ENCODE results near the gene IGFBP4. TPM values are rescaled to one million over a fixed set of nuclear protein-coding genes. Genes with fewer than 3 reads are reported as not detected.

IGFBP4 gene
- total RNA-seq, 1 experiment from 2014 or later, result 25.0 TPM

DNA sequence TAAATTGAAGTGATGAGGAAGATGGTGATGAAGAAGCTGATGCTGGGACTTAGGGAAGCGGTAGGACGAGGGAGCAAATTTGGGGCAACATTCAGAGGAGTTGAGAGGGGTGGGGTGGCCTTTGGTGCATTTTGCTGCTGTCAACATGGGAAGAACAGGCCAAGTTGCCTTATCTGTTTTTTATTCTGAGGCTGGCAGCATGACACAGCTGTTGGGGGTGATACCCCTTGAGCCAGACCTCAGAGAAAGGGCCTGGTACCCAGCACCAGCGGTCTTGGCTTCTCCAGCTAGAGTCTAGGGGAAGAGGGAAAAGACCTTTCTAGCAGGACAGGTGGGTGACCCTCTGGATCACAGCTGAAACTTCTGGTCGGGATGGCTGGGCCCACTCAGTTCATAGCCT lies 4.6 kb downstream of the IGFBP4 start:
- DNase-seq (ENCODE audit: low read depth, low spot score), result no peak
- in situ Hi-C loops (cut with HindIII; ENCODE audit: low pct_unique_long_range_greater_than_20kb, low sequenced_read_pairs), result no loop called here

DNA sequence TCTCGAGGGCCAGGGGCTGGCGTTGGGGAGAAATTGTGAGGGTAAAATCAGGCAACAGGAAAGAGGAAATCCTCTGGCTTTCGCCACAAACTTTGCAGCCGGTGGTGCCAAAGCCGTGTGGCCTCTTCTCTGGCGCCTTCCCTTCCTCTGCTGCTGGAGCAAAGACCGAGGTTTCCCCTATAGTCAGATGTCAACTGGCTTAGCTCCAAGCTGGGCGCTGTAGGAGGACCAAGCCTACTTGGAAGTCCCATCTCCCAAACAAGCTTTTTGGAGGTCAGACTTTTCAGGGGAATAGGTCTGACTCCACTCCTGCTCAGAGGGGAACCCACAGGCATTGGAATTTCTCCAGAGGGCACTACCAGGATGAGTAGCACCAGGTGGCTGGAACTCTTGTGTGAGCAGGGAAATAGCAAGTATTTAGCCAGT lies 5.0 kb downstream of the IGFBP4 start:
- in situ Hi-C loops (cut with HindIII; ENCODE audit: low pct_unique_long_range_greater_than_20kb, low sequenced_read_pairs), result no loop called here
- DNase-seq (ENCODE audit: low read depth, low spot score), result no peak

DNA sequence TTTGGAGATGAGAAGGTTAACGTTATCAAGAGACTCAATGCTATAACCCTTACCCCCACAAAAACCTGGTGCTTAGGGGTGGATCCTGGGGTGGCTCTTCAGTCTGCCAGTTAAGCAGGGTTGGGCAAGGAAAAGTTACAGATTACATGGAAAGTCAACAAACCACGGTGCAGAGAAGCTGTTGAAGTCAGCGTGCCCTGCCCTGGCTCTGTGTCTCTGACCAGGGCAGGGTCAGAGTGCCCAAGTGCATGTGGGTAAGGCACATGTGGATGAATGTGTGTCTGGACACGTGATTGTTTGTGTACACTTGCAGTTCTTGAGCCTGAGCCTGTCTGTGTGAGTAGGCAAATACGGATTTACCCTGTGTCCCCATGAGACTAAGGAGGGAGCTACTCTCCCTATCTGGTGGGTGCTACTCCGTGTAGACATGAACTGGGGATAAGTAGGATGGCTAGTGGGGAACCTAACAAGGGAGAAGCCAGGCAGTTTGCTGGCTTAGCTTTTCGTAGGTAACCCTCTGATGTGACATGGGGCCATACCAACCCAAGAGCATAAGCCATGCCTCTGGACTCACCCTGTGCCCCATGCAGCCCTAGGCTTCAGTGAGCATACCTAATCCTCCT lies 5.5 kb downstream of the IGFBP4 start:
- in situ Hi-C loops (cut with HindIII; ENCODE audit: low pct_unique_long_range_greater_than_20kb, low sequenced_read_pairs), result no loop called here
- DNase-seq (ENCODE audit: low read depth, low spot score), result no peak

DNA sequence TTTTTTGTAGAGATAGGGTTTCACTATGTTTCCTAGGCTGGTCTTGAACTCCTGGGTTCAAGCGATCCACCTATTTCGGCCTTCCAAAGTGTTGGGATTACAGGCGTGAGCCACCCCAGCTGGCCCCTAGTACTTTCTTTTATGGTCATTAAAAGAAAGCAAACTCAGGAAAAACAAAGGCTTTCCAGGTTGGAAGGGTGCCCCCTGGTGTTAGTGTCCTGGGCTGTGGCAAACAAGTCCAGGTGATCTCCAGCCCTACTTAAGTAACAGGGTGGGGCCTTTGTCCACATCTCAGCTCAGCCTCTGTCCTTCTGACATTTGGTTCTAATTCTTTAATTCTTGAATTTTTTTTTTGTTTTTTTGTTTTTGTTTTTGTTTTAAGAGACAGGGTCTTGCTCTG lies 6.9 kb downstream of the IGFBP4 start:
- peak; percentile 59 for DNase-seq (ENCODE audit: low read depth, low spot score)
- in situ Hi-C loops (cut with HindIII; ENCODE audit: low pct_unique_long_range_greater_than_20kb, low sequenced_read_pairs), result no loop called here

DNA sequence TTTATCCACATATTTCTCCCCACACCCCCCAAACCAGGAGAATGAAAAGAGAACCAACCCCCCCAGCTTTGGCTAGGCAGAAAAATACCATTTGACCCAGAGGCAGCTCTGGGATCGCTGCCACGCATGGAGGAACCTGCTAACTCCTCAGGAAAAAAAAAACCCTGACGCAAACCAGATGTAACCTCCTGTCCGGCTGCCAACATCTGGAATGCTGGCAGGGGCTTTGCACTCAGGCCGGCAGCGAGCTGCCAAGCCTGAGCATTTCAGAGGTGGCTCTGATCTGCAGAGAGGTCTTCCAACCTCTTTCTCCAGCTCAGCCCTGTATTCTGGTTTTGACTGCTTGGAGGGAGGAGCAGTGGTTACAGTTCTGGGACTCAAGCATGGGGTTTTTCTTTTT lies 8.2 kb downstream of the IGFBP4 start:
- DNase-seq (ENCODE audit: low read depth, low spot score), result no peak
- in situ Hi-C loops (cut with HindIII; ENCODE audit: low pct_unique_long_range_greater_than_20kb, low sequenced_read_pairs), result no loop called here

DNA sequence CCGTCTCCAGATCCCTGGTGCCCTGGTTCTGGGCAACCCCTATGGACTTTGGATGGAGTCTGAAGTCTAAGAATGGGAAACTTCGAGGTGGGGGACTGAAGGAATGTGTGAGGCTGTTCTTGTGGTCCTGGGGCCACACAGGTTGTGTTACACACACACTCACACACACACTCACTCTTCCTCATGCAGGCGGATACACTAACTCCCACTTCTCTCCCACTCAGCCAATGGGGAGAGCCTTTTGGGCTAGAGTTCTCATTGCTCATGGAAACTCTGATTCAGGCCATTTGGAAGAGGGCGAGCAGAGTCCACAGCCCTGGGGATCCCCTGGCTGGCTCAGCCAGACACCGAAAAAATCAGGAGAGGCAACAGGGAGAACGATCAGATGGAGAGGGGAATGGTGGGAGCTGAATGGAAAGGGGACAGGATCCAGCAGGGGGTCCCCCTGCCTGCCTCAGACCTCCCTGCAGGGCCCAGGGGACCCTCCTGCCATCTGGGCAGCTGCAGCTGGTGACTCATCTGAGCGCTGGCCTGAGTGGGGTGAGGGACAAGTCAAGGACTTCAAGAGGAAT lies 9.1 kb downstream of the IGFBP4 start:
- DNase-seq (ENCODE audit: low read depth, low spot score), result no peak
- in situ Hi-C loops (cut with HindIII; ENCODE audit: low pct_unique_long_range_greater_than_20kb, low sequenced_read_pairs), result no loop called here

DNA sequence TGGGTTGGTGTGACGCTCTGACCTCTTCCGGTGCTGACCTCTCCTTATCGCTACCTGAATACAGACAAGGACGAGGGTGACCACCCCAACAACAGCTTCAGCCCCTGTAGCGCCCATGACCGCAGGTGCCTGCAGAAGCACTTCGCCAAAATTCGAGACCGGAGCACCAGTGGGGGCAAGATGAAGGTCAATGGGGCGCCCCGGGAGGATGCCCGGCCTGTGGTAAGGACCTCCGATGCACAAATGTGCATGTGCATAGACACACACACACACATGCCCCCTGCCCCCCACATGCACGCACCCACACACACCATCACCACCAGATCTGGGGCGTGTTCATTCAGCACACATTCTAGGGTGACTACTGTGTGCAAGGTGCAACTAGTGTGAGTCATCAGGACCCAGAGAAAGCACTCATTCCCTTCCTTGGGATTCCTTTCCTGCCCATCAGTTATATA lies 9.7 kb downstream of the IGFBP4 start:
- no peak for DNase-seq (ENCODE audit: low read depth, low spot score)
- in situ Hi-C loops (cut with HindIII; ENCODE audit: low pct_unique_long_range_greater_than_20kb, low sequenced_read_pairs), result no loop called here

DNA sequence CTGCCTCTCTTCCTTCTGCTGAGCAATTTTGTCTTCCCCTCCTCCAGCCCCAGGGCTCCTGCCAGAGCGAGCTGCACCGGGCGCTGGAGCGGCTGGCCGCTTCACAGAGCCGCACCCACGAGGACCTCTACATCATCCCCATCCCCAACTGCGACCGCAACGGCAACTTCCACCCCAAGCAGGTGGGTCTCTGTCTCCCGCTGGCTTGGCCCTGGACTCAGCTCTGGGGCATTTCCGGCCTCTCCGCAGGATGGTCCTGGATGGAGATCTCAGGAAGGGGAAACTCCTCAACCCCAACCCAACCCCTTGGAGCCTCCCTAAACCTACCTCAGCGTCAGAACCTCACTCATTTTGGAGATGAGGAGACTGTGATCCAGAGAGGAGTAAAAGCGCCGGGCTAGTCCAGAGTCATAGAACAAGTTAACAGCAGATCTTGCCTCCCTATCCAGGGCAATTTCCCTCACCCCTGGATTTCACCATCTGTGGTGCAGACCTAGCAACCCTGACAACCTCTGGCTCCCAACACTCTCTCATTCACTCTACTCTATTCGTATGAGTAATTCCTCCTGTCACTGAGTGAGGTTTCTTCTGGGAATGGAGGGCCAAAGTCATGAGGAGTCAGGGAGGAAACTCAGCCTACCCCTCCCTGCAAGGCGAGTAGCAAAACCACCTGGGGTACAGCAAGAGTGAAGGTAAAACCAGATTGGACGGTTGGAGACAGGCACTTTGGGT lies 10.8 kb downstream of the IGFBP4 start:
- in situ Hi-C loops (cut with HindIII; ENCODE audit: low pct_unique_long_range_greater_than_20kb, low sequenced_read_pairs), result no loop called here
- DNase-seq (ENCODE audit: low read depth, low spot score), result no peak

DNA sequence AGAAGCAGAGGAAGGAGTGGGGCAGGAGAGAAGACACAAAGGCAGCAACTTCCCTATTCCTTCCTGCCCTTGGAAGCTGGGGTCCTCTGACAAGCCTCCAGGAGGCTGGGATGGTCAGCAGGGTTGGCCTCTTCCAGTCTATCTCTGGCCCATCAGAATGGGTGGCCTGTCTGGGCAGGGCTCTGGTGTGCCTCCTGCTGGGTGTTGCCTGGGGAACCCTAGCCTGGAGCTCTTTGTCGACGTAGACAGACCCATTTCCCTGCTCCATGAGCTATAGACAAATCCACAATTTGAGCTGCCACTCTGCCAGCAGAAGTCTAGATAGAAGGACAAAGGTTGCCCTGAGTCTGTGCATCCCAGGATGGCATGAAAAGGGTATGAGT lies 11.4 kb downstream of the IGFBP4 start:
- DNase-seq (ENCODE audit: low read depth, low spot score), result peak; percentile 48
- in situ Hi-C loops (cut with HindIII; ENCODE audit: low pct_unique_long_range_greater_than_20kb, low sequenced_read_pairs), result no loop called here

DNA sequence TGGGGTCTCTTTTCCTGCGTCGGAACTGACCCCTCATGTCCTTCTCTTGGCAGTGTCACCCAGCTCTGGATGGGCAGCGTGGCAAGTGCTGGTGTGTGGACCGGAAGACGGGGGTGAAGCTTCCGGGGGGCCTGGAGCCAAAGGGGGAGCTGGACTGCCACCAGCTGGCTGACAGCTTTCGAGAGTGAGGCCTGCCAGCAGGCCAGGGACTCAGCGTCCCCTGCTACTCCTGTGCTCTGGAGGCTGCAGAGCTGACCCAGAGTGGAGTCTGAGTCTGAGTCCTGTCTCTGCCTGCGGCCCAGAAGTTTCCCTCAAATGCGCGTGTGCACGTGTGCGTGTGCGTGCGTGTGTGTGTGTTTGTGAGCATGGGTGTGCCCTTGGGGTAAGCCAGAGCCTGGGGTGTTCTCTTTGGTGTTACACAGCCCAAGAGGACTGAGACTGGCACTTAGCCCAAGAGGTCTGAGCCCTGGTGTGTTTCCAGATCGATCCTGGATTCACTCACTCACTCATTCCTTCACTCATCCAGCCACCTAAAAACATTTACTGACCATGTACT lies 13.2 kb downstream of the IGFBP4 start:
- DNase-seq (ENCODE audit: low read depth, low spot score), result no peak
- in situ Hi-C loops (cut with HindIII; ENCODE audit: low pct_unique_long_range_greater_than_20kb, low sequenced_read_pairs), result no loop called here

DNA sequence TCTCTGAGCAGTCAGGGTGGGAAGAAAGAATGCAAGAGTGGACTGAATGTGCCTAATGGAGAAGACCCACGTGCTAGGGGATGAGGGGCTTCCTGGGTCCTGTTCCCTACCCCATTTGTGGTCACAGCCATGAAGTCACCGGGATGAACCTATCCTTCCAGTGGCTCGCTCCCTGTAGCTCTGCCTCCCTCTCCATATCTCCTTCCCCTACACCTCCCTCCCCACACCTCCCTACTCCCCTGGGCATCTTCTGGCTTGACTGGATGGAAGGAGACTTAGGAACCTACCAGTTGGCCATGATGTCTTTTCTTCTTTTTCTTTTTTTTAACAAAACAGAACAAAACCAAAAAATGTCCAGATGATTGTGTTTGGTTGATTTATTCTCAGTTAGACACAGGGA lies 14.1 kb downstream of the IGFBP4 start:
- in situ Hi-C loops (cut with HindIII; ENCODE audit: low pct_unique_long_range_greater_than_20kb, low sequenced_read_pairs), result no loop called here
- DNase-seq (ENCODE audit: low read depth, low spot score), result no peak

DNA sequence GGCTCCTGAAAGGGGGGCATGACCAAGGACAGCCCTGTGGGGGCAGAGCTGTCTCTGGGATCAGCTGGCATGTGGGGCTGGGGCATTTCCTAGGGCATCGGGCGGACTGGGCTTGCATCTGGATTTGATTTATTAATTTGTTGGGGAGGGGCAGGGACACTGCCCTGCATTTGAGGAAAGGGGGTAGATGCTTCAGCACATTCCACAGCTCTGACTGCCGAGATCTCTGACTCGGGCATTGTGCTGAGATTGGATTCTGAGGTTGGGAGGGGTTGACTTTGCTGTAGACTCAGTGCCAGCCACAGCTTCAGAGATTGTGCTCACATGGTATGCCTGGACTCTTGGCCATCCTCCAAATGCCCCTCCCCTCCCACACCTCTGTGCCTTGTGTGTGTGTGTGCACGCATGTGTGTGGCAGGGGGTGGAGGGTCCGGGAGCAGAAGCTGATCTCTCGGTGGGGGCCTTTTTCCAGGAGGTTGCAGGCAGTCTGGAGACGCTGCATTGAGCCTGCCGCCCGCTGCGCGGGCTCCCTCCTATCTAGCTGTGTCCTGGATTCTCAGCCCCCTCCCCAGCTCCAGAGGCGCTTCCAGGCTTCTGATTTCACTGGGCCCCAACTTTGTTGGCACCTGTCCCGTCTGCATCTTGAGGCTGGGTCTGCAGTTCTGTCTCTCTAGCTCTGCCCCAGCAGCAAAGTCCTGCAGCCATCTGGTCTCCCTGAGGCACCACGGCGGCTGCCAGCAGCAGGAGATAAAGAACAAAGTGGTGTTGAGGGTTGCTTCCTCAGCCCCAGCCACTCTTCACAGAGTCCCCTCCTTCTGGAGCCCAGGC lies 14.9 kb downstream of the IGFBP4 start:
- in situ Hi-C loops (cut with HindIII; ENCODE audit: low pct_unique_long_range_greater_than_20kb, low sequenced_read_pairs), result no loop called here
- DNase-seq (ENCODE audit: low read depth, low spot score), result no peak

DNA sequence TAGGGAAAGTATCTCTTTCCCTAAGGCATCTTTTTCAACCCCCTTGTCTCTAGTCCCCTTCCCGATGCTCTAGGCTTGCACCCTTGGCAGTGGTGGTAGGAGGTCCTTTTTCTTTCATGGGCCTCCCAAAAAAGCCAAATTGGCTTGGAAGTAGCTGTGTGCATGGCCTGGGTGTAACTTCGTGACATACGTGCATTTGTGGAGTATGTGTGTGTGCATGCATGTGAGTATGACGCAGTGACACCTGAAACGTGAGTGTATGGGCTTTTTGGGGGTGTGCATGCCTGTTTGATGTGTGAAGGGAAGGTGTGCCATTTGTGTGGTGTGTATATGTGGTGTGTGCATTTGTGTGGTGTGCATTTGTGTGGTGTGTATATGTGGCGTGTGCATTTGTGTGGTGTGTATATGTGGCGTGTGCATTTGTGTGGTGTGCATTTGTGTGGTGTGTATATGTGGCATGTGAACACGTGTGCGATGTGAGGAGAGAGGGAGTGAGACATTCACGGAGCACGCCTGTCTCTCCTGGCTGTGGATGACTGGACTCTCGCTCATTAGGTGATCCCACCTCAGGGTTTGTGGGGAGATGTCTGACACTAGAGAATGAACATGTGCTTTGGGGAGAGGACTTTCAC lies 15.7 kb downstream of the IGFBP4 start:
- in situ Hi-C loops (cut with HindIII; ENCODE audit: low pct_unique_long_range_greater_than_20kb, low sequenced_read_pairs), result no loop called here

DNA sequence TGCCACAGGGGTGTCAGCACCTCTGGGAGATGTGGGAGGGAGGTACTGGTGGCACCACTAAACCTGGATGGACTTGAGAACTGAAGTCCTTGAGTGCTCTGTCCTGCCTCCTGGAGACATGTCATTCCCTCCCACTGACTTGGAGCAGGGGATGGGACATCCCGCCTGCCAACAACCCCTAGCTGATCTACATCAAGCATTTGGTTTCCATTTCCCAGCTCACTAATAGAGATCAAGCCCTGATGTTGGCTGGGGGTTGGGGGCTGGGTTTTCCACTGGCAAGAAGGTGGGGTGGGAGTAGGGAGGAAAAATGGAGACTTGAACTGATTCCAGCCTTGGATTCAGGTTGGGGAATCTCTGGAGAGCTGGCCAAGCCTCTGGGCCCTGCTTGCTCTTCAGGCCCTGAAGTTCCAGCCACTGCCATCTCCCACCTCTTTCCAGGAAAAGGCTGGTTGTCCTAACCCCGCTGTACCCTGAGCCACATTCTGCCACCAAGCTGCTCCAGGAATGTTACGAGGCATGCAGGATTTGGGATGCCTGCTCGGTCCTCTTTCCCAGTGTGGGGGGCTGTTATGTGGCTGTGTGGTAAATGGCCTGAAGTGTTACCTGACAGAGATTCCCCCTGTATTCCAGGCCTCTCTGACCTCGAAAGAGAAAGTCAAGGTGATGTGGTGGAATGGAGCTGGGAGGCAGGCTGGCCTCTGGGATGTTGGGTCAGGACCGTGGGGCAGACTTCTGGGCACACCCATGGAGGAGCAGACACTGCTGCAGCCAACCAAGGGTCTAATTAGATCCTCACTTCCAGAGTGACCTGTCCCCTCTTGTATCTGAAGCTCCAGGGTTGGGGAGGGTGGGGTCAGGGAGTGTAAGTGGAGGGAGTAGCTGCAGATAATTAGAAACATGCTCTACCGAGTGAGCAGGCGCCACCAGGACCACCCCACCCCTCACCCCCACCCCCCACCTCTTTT lies 16.7 kb downstream of the IGFBP4 start:
- in situ Hi-C loops (cut with HindIII; ENCODE audit: low pct_unique_long_range_greater_than_20kb, low sequenced_read_pairs), result no loop called here
- DNase-seq (ENCODE audit: low read depth, low spot score), result no peak

More for the DNA sequence above, 15.7 kb downstream of the IGFBP4 start:
- DNase-seq (ENCODE audit: low read depth, low spot score), result no peak

DNA sequence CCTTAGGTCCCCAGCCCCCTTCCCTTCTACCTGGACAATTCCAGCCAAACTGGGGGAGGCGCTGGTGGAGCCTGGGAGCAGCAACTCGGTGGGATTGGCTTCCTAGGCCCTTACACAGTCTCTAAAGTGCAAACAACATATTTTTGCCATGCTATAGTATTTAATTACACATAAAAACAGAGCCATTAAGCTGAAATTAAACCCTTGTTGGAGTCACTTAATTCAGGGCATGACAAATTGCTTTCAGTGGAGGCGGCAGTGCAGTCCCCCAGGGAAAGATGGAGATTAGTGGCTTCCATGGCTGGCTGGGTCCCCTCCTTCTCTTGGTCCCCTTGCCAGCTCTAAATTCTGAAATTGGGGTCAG lies 17.3 kb downstream of the IGFBP4 start:
- in situ Hi-C loops (cut with HindIII; ENCODE audit: low pct_unique_long_range_greater_than_20kb, low sequenced_read_pairs), result no loop called here
- no peak for DNase-seq (ENCODE audit: low read depth, low spot score)

DNA sequence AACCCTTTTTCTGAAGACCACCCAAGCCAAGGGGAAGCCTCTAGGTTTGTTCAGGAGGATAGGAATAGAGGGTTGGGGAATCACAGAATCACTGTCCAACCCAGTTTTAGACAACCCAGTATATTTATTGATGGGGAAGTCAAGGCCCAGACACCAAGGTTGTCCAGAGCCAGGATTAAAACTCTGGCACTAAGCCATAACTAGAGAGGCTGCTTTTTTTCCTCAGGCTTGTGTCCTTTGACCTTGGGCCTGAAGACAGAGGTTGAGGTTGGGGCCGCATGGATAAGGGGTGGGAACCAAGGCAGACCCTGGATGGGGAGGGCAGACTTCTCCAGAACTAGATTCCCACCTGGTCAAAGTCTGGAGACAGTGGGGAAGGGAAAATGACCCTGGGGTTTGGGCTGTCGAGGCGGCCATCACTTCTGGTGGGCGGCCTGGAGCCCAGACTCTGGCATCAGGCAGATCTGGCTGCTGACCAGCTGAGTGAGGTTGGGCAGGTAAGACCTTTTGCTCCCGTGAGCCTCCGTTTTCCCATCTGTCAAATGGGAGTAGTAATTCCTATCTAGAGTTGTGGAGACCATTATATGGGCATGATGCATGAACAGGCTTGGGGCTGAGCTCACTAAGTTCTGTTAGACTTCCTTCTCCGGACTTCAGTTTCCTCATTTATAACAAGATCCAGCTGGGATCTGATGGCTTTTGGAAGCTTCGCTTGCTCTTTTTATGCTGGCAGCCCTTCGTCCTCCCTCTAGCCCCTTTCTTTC lies 17.9 kb downstream of the IGFBP4 start:
- in situ Hi-C loops (cut with HindIII; ENCODE audit: low pct_unique_long_range_greater_than_20kb, low sequenced_read_pairs), result no loop called here

More for the DNA sequence above, 17.9 kb downstream of the IGFBP4 start:
- no peak for DNase-seq (ENCODE audit: low read depth, low spot score)
